Measurements from ENCODE around the gene PRIMPOL.

GRCh38 chr4:184636897-184637296 lies 12.6 kb upstream of the PRIMPOL start:
- TF ChIP-seq GATA3 (IDR thresholded peaks at IDR 0.05; ENCODE audit: low read depth, low read length) (no peak), GATA2 (IDR thresholded peaks at IDR 0.05; ENCODE audit: low read depth, low read length) (no peak)
